OCI-LY7 (cell line): ENCODE data around the gene PRELID2. TPM values are rescaled to one million over a fixed set of nuclear protein-coding genes. Genes with fewer than 3 reads are reported as not detected.

ENCODE experiments used
- BruUV-seq: library from RNA; stranded (reverse); fragments of 400-500 nt; replicated peaks from 2 replicates; lab custom pipeline; 2021; lab: Mats Ljungman, UMichigan
- CTCF ChIA-PET: fragments of 300-600 bp; sonication (Branson Sonifier 250); formaldehyde crosslinking; loops from one replicate; lab custom pipeline; 2022; ENCODE audit warnings: antibody characterized with exemption; ENCODE audit not compliant: unreplicated experiment; lab: Charles Lee
- POLR2A ChIA-PET: fragments of 300-600 bp; sonication (Branson Sonifier 250); formaldehyde crosslinking; loops from one replicate; lab custom pipeline; 2022; ENCODE audit warnings: antibody characterized with exemption; lab: Charles Lee
- DNase-seq: peaks from one replicate; pipeline ENCODE4 v3.0.0-alpha.2; 2015; ENCODE audit warnings: low spot score
- H2AFZ ChIP-seq: fragments of 200-600 bp; sonication (generic), shearing (Covaris generic); 2 replicates; pipeline ENCODE4 v1.6.1; 2014; ENCODE audit warnings: mild to moderate bottlenecking, antibody characterized with exemption, low read length, moderate library complexity
- H3K27ac ChIP-seq: fragments of 200-600 bp; sonication (generic); 2 replicates; pipeline ENCODE4 v1.5.1; 2014; ENCODE audit warnings: mixed run types, low read depth, mild to moderate bottlenecking, moderate library complexity, low read length, inconsistent platforms; ENCODE audit not compliant: poor library complexity, severe bottlenecking
- H3K36me3 ChIP-seq: fragments of 200-600 bp; sonication (generic); 2 replicates; pipeline ENCODE4 v1.6.1; 2014; ENCODE audit warnings: mild to moderate bottlenecking, antibody characterized with exemption, low read length, moderate library complexity, mixed read lengths; ENCODE audit not compliant: insufficient read depth
- H3K4me1 ChIP-seq: fragments of 200-600 bp; sonication (generic); 2 replicates; pipeline ENCODE4 v1.5.1; 2014; ENCODE audit warnings: mild to moderate bottlenecking, low read length; ENCODE audit not compliant: insufficient read depth, poor library complexity, severe bottlenecking
- H3K4me2 ChIP-seq: fragments of 200-600 bp; sonication (generic); 2 replicates; pipeline ENCODE4 v1.6.1; 2014; ENCODE audit warnings: mild to moderate bottlenecking, low read length
- H3K4me3 ChIP-seq: fragments of 200-600 bp; sonication (generic); 2 replicates; pipeline ENCODE4 v1.5.1; 2014; ENCODE audit warnings: mild to moderate bottlenecking, low read depth, low read length; ENCODE audit not compliant: poor library complexity, severe bottlenecking
- H3K79me2 ChIP-seq: fragments of 200-600 bp; sonication (generic); 2 replicates; pipeline ENCODE4 v1.6.1; 2016; ENCODE audit warnings: low read depth, mild to moderate bottlenecking, low read length, moderate library complexity, mixed read lengths; ENCODE audit not compliant: insufficient read depth
- H3K9me2 ChIP-seq: fragments of 200-600 bp; sonication (generic); 2 replicates; pipeline ENCODE4 v1.6.1; 2016; ENCODE audit warnings: mild to moderate bottlenecking, low read length, mixed read lengths; ENCODE audit not compliant: insufficient read depth
- H3K9me3 ChIP-seq: fragments of 200-600 bp; sonication (generic); 2 replicates; pipeline ENCODE4 v1.6.1; 2014; ENCODE audit warnings: mild to moderate bottlenecking, mixed run types, low read length, mixed read lengths
- H4K20me1 ChIP-seq: fragments of 200-600 bp; sonication (generic); 2 replicates; pipeline ENCODE4 v1.6.1; 2014; ENCODE audit warnings: mild to moderate bottlenecking, antibody characterized with exemption, low read length, moderate library complexity, mixed read lengths; ENCODE audit not compliant: insufficient read depth
- EZH2phosphoT487 ChIP-seq: fragments of 200-600 bp; sonication (generic); IDR thresholded peaks from 2 replicates; pipeline ENCODE4 v1.6.1; 2018; ENCODE audit warnings: low read depth, borderline replicate concordance, mild to moderate bottlenecking, mixed run types, antibody characterized with exemption, low read length, moderate library complexity, mixed read lengths
- intact Hi-C: fragments of 100-400 bp; cut with micrococcal nuclease; formaldehyde crosslinking; loops from one replicate; pipeline ENCODE4 v1.10.0; 2022; ENCODE audit not compliant: unreplicated experiment
- total RNA-seq, 2 experiments: library from RNA; depleted of rRNA in 1 of 2; stranded (reverse); fragments of >200 nt in 1 of 2; shearing (Covaris generic) in 1 of 2; gene quantifications; 2 replicates each; pipeline ENCODE4 v1.2.3, GENCODE V29; 2014 to 2022
- TF ChIP-seq, protein P1 (sequence below): fragments of 200-600 bp; sonication (generic); conservative IDR thresholded peaks from 2 replicates; pipeline ENCODE4 v1.5.1; 2014; ENCODE audit warnings: mild to moderate bottlenecking, antibody characterized with exemption, low read length, moderate library complexity, mixed read lengths

Gene PRELID2
- total RNA-seq, 2 experiments from 2014 or later: 1.4 to 9.5 TPM

DNA sequence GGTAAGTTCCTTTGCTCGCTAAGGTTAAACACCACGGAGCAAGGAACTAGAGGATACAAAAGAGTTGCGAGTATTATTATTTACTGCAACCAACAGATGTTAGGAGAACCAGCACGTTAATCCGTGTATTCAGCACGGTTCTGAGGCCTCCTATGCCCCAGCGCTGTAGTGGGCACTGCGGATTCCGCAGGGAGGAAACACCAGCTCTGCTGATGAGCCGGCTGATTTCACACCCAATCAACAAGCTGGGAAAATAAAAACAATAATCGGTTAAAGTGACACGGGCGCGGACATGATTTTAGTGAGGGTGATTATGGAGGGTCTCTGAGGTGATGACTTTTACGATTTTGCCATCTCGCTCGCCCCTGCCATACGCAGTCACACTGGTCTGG lies 702 bp upstream of the PRELID2 start:
- no TSS peak for BruUV-seq
- Histone ChIP-seq H4K20me1 (no peaks in the 10 kb centered on the region), H3K36me3 (no peaks in the 10 kb centered on the region), H3K4me3 (peak overlapping the region; percentile 61), H3K4me1 (no peaks in the 10 kb centered on the region), H3K4me2 (peak overlapping the region; percentile 48; the same call in 1 of the 2 replicates), H3K9me3 (no peaks in the 10 kb centered on the region), H2AFZ (no peak overlapping the region), H3K27ac (no peak overlapping the region), H3K79me2 (no peaks in the 10 kb centered on the region), H3K9me2 (no peaks in the 10 kb centered on the region)
- intact Hi-C loops: no loop called here
- TF ChIP-seq, protein P1, sequence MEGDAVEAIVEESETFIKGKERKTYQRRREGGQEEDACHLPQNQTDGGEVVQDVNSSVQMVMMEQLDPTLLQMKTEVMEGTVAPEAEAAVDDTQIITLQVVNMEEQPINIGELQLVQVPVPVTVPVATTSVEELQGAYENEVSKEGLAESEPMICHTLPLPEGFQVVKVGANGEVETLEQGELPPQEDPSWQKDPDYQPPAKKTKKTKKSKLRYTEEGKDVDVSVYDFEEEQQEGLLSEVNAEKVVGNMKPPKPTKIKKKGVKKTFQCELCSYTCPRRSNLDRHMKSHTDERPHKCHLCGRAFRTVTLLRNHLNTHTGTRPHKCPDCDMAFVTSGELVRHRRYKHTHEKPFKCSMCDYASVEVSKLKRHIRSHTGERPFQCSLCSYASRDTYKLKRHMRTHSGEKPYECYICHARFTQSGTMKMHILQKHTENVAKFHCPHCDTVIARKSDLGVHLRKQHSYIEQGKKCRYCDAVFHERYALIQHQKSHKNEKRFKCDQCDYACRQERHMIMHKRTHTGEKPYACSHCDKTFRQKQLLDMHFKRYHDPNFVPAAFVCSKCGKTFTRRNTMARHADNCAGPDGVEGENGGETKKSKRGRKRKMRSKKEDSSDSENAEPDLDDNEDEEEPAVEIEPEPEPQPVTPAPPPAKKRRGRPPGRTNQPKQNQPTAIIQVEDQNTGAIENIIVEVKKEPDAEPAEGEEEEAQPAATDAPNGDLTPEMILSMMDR: no peak
- no peak for TF ChIP-seq EZH2phosphoT487
- DNase-seq: no peak
- POLR2A ChIA-PET: interaction anchor here (0.6 to 1.1 kb wide), 3 partner anchors 9 to 1954 kb away, joined by 3 to 7 read pairs (median 3); no protein-coding TSS in a partner anchor
- CTCF ChIA-PET: no interaction called here

DNA sequence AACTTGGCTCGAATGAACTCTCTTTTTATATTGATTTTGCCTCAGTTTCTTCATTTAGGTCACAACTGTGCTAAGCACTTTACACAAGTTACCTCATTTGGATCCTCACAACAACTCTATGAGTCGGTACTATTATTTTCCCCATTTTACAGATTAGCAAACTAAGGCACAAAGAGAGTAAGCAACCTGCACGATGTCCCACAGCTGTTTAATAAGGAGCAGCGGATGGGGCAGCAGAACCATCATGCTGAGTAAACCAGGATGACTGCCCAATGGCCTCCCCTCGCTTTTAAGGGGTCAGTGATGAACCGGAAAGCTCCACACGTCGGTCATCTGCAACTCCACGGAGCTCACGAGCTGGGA lies 607 bp downstream of the PRELID2 start:
- no peaks in the 10 kb centered on the region for H3K9me3 ChIP-seq
- CTCF ChIA-PET: no interaction called here
- no peaks in the 10 kb centered on the region for H3K9me2 ChIP-seq
- H2AFZ ChIP-seq: peak overlapping the region; percentile 72; the same call in 1 of the 2 replicates
- H3K27ac ChIP-seq: no peak overlapping the region
- H3K4me1 ChIP-seq: no peaks in the 10 kb centered on the region
- H3K4me2 ChIP-seq: peak overlapping the region; percentile 48
- no TSS peak for BruUV-seq
- no peaks in the 10 kb centered on the region for H3K36me3 ChIP-seq
- no peak for DNase-seq
- no peaks in the 10 kb centered on the region for H4K20me1 ChIP-seq
- intact Hi-C loops: no loop called here
- POLR2A ChIA-PET: interaction anchor here (1.2 kb wide), 1 partner anchor 11 kb away, joined by 3 read pairs; no protein-coding TSS in a partner anchor
- no peaks in the 10 kb centered on the region for H3K79me2 ChIP-seq
- peak overlapping the region; percentile 61 for H3K4me3 ChIP-seq
- TF ChIP-seq, protein P1: no peak
- no peak for TF ChIP-seq EZH2phosphoT487

DNA sequence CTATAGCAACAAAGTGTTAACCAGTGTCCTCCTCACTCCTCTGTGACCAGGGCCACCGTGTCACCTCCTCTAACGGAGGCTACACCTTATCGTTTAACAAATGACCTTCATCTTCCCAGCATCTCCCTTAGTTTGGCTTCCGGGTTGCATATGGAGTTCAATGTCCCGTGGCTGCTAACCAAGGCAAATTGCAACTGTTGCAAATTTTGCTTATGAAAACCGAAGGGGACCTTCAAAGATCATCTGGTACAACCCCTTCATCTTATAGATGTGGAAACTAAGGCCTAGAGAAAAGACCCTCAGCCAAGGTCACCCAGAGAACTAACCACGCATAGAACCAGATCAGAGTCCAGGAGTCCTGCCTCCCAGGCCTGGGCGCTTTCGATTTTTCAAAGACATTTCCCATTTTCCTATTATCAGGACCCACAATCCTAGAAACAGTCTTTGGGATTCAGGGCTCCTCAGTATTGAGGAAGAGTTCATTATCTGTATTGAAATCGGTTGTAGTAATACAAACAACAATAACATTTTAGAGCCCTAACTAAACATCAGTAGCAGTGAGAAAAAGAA lies 1.4 kb downstream of the PRELID2 start:
- intact Hi-C loops: no loop called here
- H2AFZ ChIP-seq: no peak overlapping the region
- CTCF ChIA-PET: no interaction called here

More for the DNA sequence above, 1.4 kb downstream of the PRELID2 start:
- Histone ChIP-seq H3K79me2 (no peaks in the 10 kb centered on the region), H3K9me2 (no peaks in the 10 kb centered on the region), H3K4me2 (no peak overlapping the region), H3K27ac (no peak overlapping the region), H3K9me3 (no peaks in the 10 kb centered on the region), H3K4me3 (no peak overlapping the region), H3K36me3 (no peaks in the 10 kb centered on the region), H3K4me1 (no peaks in the 10 kb centered on the region), H4K20me1 (no peaks in the 10 kb centered on the region)
- no TSS peak for BruUV-seq
- DNase-seq: no peak
- POLR2A ChIA-PET: no interaction called here
- TF ChIP-seq, protein P1: no peak
- no peak for TF ChIP-seq EZH2phosphoT487
